ENCODE measurements around the gene TRIM6.
"Not testable (repeated sequence)": the region's sequence is repeated elsewhere in the genome, so short reads cannot be mapped to it uniquely, and the experiment has no call there.

The TRIM6 gene, protein sequence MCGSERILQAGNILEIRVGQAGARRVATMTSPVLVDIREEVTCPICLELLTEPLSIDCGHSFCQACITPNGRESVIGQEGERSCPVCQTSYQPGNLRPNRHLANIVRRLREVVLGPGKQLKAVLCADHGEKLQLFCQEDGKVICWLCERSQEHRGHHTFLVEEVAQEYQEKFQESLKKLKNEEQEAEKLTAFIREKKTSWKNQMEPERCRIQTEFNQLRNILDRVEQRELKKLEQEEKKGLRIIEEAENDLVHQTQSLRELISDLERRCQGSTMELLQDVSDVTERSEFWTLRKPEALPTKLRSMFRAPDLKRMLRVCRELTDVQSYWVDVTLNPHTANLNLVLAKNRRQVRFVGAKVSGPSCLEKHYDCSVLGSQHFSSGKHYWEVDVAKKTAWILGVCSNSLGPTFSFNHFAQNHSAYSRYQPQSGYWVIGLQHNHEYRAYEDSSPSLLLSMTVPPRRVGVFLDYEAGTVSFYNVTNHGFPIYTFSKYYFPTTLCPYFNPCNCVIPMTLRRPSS

GRCh38 chr11:5596607-5597201 is at the start of gene TRIM6:
Gene TRIM6, plus strand, starts transcription at chr11:5596637. Its CDS starts 261 bp downstream, at chr11:5596898.
- DNase-seq (ENCODE audit: low spot score) = peak; percentile 60

GRCh38 chr11:5547982-5548381 is 48.5 kb upstream of the TRIM6 start:
- no peak for DNase-seq (ENCODE audit: low spot score)

DNA sequence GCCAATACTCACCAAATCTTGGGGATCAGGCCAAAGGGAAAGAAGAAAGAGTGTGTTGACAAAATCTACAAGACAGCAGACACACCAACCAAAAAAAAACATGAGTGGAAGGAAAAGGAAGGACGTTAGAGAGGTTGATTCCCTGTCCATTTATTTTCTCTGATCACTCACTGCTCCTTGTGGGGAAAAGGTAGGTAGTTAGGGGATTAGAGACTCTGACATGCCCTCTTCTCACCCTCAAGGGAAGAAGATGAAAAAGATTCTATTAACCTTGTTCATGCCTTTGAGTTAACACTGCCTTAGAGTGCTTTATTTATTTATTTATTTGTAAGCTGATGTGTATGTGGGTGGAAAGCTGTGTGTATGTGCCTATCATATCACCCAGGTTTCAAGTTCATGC is 48.0 kb upstream of the TRIM6 start, which contains the start of gene OR52H1:
Gene OR52H1 (minus strand): TSS at position 101 of the 400 bp plus-strand sequence. CDS start 3,035 bp downstream, outside the sequence.
- no peak for DNase-seq (ENCODE audit: low spot score)

GRCh38 chr11:5550440-5551095 is 45.9 kb upstream of the TRIM6 start:
- no peak for DNase-seq (ENCODE audit: low spot score)

DNA sequence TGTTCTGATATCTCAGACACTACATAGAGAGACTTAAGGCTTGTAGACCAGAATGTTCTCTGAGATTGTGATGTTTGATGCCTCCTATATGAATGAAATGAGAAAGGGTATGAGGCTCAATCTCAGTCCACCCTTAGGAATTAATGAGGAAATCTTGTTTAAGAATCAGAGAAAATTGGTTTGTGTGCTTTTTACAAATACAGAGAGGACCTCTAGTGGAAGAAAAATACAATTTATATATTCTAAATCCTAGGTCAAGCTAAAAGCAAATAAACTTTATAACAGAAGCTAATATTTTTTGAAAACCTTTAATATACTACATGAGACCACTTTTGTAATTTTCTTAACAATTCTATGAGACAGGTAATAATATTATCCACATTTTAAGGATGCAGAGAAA is 43.1 kb upstream of the TRIM6 start:
- DNase-seq (ENCODE audit: low spot score) = no peak

- DNase-seq (ENCODE audit: low spot score) = no peak
Measured at GRCh38 chr11:5556596-5557188, 39.7 kb upstream of the TRIM6 start.

- no peak for DNase-seq (ENCODE audit: low spot score)
Measured at GRCh38 chr11:5557751-5558150, 38.7 kb upstream of the TRIM6 start.

- DNase-seq (ENCODE audit: low spot score) = no peak
Measured at GRCh38 chr11:5564259-5565019, 32.0 kb upstream of the TRIM6 start.

DNA sequence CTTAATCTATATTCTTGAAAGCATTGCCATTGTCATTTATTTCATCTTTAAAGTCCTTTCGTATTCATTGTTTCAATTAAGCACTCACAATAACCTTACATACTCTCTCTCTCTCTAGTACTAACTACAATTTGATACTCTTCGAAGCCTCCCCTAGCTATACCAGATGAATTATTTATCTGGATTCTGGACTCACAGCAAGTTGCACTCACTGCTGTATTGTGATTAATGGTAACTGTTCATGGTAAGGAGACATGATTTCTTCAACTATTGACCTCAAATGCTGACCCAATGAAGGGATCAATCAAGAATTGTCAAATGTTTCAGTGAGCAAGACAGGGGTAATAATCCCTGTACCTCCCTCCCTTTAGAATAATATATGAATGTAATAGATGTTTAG is 21.8 kb upstream of the TRIM6 start:
- DNase-seq (ENCODE audit: low spot score) = no peak

- DNase-seq (ENCODE audit: low spot score) = no peak
Measured at GRCh38 chr11:5575152-5575551, 21.3 kb upstream of the TRIM6 start.

GRCh38 chr11:5577101-5577500 is 19.3 kb upstream of the TRIM6 start:
- no peak for DNase-seq (ENCODE audit: low spot score)

DNA sequence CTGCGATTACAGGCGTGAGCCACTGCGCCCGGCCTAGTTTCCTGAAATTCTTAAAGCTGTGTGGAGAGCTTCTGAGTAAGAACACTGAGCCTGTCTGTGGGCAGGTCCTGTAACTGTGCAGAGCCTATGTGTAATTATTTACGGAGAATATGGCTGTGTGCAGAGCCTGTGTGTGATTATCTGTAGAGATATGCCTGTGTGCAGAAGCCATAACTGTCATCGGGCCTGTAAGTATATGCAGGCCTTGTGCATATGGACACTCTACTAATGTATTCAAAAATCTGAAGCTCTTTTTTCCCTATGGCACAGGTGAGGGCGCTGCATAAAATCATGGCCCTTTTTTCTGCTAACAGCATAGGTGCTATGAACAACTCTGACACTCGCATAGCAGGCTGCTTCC is 15.9 kb upstream of the TRIM6 start, which contains the start of gene OR52B6:
Gene OR52B6 (plus strand): TSS at position 301 of the 400 bp plus-strand sequence. CDS start 0 bp downstream, at position 301.
- no peak for DNase-seq (ENCODE audit: low spot score)

DNA sequence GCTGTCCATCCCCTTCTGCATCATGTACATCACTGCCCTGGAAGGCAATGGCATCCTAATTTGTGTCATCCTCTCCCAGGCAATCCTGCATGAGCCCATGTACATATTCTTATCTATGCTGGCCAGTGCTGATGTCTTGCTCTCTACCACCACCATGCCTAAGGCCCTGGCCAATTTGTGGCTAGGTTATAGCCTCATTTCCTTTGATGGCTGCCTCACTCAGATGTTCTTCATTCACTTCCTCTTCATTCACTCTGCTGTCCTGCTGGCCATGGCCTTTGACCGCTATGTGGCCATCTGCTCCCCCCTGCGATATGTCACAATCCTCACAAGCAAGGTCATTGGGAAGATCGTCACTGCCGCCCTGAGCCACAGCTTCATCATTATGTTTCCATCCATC is 15.4 kb upstream of the TRIM6 start:
- DNase-seq (ENCODE audit: low spot score) = no peak

- not testable (repeated sequence) for DNase-seq (ENCODE audit: low spot score)
Measured at GRCh38 chr11:5584458-5584857, 12.0 kb upstream of the TRIM6 start.

GRCh38 chr11:5589906-5590305 is 6.5 kb upstream of the TRIM6 start:
- DNase-seq (ENCODE audit: low spot score) = not testable (repeated sequence)

DNA sequence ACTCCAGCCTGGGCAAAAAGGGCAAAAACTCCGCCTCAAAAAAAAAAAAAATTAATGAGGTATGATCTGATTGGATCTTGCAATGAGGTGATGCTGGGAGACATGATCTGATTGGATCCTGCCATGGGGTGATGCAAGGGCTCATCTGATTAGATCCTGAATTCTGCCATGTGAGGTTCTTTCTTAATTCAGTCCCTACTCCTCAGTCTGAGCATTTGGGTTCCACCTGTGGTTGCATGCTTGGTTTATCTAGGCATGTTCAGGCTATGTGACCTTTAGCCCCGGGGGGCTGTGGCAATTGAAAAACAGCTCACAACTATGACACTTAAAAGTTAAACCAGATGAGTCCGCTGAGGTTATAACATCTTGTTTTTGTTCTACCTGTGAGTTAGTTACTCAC is 4.8 kb upstream of the TRIM6 start:
- peak; percentile 31 for DNase-seq (ENCODE audit: low spot score)

GRCh38 chr11:5592615-5593014 is 3.8 kb upstream of the TRIM6 start:
- no peak for DNase-seq (ENCODE audit: low spot score)

DNA sequence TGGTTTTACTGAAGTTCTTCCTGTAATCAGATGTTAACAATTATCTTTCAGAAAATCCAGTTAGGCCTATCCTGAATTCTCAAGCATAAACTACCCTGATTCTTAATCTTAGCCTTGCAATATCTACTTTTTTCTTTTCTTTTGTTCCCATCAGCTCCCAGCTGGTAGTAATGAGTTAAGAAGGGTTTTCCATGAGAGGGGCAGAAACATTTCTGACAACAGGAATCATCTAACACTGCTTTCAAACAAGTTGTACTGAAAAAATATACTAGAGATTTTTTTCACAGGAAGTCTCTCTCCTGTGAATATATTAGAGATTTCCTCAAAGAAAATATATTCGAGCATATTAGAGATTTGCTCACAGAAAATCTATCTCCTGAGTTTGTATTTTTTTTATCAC is 3.3 kb upstream of the TRIM6 start:
- DNase-seq (ENCODE audit: low spot score) = no peak

DNA sequence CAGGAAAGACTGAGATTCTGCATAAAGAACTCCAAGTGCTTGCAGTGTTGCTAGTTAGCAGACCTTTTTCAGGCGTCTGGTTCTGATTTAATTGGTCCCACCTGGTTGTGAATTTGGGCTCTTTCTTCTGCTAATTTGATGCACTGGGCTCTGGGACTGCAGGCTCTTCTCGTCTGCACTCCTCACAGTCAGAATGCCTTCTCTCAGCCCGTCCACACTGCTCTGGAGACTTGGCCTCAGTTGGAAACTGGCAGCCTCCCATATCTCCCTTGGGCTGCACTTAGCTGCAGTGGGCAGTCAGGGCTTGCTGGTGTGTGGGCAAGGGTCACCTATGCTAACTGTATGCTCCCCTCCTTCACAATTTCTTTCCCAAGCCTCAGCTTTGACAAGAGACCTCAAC is 1.5 kb downstream of the TRIM6 start:
- no peak for DNase-seq (ENCODE audit: low spot score)

DNA sequence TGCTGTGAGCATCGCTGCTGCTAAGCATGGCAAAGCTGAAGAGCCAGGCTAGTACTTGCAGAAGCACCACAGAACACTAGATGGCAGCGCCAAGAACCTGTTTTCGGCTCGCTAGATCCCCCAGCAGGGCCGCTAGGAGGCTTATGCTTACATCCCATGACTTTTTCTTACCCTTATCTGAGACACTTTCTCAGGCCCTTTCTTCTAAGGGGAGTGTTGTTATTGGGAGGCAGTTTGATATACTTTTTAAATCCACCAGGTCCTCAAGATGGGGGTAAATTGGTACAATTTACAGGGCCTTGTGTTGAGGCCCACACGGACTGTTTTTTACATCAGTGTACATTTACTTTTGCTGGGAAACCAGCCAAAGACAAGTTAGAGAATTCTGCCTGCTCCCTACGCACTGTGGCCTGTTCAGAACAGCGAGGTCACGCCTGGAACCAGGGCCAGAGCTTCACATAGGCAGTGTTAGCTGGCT is 4.0 kb downstream of the TRIM6 start:
- DNase-seq (ENCODE audit: low spot score) = peak; percentile 66

DNA sequence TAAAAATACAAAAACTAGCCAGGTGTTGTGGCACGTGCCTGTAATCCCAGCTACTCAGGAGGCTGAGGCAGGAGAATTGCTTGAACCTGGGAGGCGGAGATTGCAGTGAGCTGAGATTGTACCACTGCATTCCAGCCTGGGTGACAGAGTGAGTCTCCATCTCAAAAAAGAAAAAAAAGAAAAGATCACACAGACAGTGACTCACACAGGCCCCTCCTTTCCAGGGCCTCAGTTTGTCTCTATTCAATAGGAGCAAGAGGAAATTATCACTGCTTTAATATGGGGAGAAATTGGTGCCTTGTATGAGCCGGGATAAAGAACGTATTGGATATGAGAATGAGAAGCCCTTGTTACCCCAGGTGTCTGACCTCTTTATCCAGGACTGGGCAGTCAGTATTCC is 6.4 kb downstream of the TRIM6 start:
- not testable (repeated sequence) for DNase-seq (ENCODE audit: low spot score)
